IPS-11a (cell line): Measurements from ENCODE around the gene EMC8.

ENCODE experiments used
- H3K4me3 ChIP-seq: one replicate; pipeline ENCODE4 v1.5.1; 2013; ENCODE audit warnings: low read depth, low read length, control low read depth

EMC8 gene

DNA sequence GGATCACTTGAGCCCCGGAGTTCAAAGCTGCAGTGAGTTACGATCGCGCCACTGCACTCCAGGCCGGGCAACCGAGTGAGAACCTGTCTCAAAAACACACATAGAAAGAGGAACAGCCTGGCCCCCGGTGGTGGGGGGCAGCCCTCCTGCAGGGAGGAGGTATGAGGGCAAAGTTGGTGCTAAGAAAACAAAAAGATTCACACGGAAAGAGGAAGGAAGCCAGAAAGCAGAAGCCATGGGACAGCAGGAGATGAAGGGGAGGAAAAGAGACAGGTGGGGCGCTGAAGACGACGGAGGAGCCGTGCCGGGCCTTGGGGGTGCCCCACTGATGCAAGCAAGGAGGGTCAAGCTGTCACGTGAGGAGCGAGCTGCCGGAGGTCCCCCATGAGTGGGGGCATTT is 40.2 kb downstream of the EMC8 start:
- no peak overlapping the region for H3K4me3 ChIP-seq

DNA sequence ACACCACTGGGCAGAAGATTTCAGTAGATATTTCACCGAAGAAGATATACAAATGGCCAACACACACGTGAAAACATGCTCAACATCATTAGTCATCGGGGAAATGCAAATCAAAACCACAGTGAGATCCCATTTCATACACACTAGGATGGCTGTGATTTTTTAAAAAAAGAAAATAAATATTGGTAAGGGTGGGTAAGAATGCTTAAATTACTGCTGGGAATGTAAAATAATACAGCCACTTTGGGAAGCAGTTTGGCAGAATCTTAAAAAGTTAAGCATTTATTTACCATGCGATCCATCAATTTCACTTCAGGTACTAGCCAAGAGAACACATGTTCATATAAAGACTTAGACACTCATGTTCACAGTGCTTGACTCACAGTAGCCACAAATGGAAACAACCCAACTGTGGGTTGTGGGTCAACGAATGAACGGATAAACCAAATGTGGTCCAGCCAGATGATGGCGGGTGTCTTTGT is 42.0 kb downstream of the EMC8 start:
- no peak overlapping the region for H3K4me3 ChIP-seq

DNA sequence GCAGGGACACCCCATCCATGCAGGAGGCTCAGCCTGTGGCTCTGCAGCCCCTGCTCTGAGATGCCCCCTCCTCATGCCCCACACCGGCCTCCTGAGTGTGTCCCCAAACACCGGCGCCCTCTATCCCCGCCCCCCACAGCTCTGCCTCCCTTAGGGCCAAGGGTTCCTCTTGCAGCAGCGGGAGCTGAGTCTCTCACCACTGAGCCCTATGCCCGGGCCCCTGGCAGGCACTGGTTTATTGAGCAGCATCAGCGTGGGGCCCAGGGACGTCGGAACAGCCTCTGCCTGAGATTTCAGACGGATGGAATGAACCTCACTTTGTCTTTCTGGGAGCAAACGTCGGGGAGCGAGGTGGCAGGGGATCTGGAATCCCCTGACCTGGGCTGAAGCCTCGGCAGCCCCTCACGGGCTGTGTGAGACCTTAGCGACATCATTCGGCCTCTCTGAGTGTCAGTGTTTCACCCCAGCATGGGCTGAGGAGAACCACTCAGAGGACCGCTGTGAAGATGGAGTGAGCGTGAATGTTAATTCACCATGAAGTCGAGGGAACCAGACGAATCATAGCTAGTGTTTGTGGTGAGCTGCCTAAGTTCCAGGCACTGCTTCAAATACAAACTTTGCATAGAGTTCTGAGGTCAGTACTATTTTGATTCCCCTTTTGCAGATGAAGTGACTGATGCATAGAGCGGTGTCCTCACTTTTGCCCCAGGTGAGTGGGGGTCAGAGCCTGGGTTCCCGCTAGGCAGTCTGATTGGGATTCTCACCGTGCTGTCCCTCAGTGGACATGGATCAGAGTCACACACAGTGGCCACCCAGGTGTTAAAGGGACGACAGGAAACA is 43.2 kb downstream of the EMC8 start:
- H3K4me3 ChIP-seq: no peak overlapping the region

GRCh38 chr16:85754413-85754812 is 44.9 kb downstream of the EMC8 start:
- no peak overlapping the region for H3K4me3 ChIP-seq

DNA sequence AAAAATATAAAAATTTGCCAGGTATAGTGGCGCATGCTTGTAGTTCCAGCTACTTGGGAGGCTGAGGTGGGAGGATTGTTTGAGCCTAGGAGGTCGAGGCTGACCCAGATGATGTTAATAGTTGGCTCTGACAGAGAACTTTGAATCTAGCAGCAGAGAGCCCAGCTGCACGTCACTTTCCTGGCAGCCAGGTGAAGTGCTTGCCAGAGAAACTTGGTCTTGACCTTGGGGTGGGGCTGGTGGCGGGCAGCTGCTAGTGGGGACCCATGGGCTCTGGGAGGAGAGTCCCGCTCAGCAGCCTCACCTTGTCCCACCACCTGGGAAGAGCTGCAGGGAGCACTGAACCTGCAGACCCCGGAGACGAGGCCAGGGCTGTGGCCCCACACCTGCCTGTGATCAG is 45.4 kb downstream of the EMC8 start:
- H3K4me3 ChIP-seq: no peak overlapping the region

DNA sequence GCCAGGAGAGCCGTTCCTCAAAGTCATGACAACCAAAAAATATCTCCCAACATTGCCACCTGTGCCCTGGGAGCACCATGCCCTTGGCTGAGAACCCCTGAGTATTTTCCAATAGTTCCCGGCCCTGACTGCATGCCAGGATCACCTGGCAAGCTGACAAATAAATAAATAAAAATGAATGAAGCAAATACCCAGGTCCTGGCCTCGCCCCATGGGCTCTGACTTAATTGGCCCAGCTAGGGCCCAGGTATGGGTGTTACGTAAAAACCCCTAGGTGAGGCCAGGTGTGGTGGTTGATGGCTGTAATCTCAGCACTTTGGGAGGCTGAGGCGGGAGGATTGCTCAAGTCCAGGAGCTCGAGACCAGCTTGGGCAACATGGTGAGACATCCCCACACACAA is 45.8 kb downstream of the EMC8 start:
- no peak overlapping the region for H3K4me3 ChIP-seq

- no peak overlapping the region for H3K4me3 ChIP-seq
These were observed 46.6 kb downstream of the EMC8 start for GRCh38 chr16:85752511-85753420.

GRCh38 chr16:85751698-85752501 is 47.4 kb downstream of the EMC8 start:
- H3K4me3 ChIP-seq: no peak overlapping the region

DNA sequence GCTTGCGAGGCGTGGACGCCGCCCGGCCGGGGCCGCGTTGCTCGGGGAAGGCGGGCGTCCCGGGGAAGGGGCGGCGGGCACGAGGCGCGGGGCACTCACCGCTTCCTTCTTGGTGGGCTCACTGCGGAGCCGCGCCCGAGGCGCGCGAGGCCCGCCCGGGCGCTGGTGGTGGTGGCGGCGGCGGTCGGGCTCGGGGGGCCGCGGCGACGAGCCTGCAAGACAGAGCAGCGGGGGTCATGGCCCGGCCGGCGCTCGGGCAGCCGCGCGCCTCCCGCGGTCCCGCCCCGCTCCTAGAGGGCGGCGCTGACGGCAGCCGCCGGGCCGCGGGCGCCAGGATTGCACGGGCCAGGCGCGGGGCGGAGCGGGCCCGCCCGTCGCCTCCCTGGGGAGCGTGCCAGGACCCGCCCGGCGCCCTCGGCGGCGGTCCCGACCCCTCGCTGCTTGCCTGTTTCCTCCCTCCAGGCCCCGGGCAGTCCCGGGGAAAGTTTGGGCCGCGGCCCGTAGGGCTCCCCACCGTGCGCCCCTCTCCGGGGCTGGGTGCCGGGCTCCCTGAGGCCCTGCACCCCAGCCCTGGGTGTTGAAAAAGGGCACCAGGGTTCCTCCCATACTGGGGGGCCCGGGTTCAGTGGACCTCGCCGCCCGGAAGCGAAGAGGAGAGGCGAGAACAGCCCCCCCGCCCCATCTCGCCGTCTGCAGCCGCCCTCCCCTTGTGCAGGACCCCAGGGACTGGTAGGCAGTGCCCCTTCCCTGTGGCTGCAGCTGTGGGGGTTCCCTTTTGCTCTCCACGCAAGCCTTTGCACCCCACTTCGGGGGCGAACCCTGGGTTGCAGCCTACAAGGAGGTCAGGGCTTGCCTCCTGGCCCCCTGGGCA is 48.3 kb downstream of the EMC8 start, which contains the start of gene C16orf74:
TSS of gene C16orf74 (minus strand) at position 270 of the 871 bp plus-strand sequence. CDS start 15,879 bp downstream, outside the sequence.
- H3K4me3 ChIP-seq: peak within 1 kb of the TSS; percentile 47

DNA sequence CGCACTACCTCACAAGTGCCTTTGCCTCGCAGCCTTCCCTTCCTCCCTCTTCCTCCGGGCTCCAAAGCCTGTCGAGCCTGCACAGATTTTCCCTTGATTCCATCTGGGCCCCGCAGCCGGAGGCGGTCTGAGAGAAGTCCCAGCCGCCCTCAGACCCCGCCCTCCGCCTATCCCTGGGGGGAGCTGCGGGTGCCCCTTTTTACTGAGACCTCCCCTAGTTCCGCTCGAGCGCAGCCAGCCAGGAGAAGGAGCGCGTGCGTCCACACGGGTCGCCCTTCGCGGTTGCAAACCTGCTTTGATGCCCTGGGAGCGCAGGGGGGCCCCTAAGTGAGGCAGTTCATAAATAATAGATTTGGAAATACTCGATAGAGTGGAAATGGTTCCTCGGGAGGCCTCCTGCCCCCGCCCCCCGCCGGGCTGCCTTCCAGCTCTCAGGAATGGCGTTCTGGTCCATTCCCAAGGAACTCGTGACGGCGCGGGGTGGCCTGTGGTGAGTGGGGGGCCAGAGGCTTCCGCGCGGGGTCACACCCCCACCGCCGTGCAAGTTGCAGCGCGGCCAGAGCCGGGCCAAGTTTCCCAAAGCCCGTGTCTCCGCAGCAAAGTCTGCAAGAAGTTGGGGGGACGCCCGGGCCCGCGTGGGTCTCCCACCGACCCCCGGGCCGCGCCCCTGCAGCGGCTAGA is 49.1 kb downstream of the EMC8 start:
- peak overlapping the region; percentile 47 for H3K4me3 ChIP-seq

- H3K4me3 ChIP-seq: peak overlapping the region; percentile 47
These were observed 49.6 kb downstream of the EMC8 start for GRCh38 chr16:85749771-85750145.

GRCh38 chr16:85746460-85747215 is 52.7 kb downstream of the EMC8 start:
- H3K4me3 ChIP-seq: no peak overlapping the region

GRCh38 chr16:85738923-85739715 is 60.2 kb downstream of the EMC8 start:
- H3K4me3 ChIP-seq: no peak overlapping the region

- no peak overlapping the region for H3K4me3 ChIP-seq
These were observed 62.4 kb downstream of the EMC8 start for GRCh38 chr16:85736921-85737320.

DNA sequence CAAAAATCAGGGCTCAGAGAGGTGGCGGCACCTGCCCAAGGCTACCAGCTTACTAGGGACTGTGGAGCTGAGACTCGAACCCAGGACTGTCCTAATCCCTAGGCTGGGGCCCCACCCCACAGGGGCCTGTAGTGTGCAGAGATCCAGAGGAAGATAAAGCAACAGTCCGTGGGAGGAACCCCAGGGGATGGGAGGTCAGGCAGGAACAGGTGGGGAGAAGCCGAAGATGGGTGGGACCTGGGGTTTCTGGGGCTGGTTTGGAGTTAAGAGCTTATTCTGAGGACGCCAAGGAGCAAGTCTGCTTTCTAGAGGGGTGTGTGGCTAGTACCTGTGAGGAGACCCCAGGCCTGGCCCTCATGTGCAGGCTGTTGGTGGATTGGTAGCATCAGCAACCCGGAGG is 63.4 kb downstream of the EMC8 start:
- H3K4me3 ChIP-seq: no peak overlapping the region

DNA sequence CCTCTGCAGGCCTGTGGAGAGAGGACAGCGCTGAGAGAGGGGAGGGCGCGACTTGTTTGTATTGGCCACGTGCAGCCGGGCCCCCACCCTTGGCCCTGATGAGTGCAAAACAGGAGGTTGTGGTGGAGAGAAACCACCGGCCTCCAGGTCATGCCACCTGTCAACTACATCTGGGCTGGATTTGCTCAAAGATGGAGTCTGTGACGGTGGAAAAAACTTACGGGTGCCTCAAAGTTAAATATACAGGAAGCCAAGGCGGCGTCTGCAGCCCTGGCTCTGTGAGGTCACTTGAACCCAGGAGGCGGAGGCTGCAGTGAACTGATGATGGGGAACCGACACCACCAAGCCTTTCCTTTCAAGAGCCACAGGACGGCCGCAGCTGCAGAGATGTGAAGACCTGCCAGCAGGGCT is 64.1 kb downstream of the EMC8 start:
- H3K4me3 ChIP-seq: no peak overlapping the region

GRCh38 chr16:85734311-85735017 is 64.9 kb downstream of the EMC8 start:
- H3K4me3 ChIP-seq: no peak overlapping the region
